ENCODE data around the gene SF3B4.

- no peak for TF ChIP-seq ZNF44 (CRISPR knock-in tag; IDR thresholded peaks at IDR 0.05)
- TF ChIP-seq ZNF18 (CRISPR knock-in tag; IDR thresholded peaks at IDR 0.05; ENCODE audit: insufficient replicate concordance): no peak
These were observed 39.2 kb downstream of the SF3B4 start for GRCh38 chr1:149888247-149888998.

Measured in HepG2 (cell line).